ENCODE measurements around the gene PHC3. TPM values are rescaled to one million over a fixed set of nuclear protein-coding genes. Genes with fewer than 3 reads are reported as not detected.

PHC3 gene
- total RNA-seq, 1 donor, result 36.9 TPM

DNA sequence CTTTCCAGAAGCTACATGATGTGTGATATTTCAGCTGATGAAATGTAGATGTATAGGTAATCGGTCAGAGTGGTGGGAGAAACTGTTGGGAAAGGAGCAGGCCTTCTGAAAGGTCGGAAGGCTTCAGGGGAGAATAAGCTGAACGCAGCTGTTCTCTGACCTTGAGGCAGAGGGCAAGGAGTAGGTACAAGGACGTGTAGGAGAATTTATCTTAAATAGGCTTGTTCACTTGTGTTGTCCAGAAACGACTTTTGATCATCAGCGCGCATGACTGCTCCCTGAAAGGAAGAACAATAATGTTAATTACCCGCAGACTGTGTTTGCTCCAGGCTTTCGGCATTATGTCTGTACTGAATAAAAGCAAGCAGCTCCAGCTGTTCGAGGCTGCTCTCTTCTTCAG, 104.2 kb downstream of the PHC3 start:
- DNase-seq (ENCODE audit: insufficient read length, low spot score, missing footprints), result no peak
- H3K27ac ChIP-seq (ENCODE audit: low read depth, low read length), result no peak overlapping the region
- H3K9me3 ChIP-seq (ENCODE audit: low read depth, low read length), result no peaks in the 10 kb centered on the region
- H3K4me1 ChIP-seq (ENCODE audit: insufficient read depth, low read length), result peaks cover 7% of the 10 kb centered on the region
- H3K27me3 ChIP-seq (ENCODE audit: insufficient read depth, low read length), result no peaks in the 10 kb centered on the region
- H2AFZ ChIP-seq (ENCODE audit: low read length), result no peak overlapping the region
- H3K4me2 ChIP-seq (ENCODE audit: insufficient read depth, low read length), result no peak overlapping the region
- no peak overlapping the region for H3K4me3 ChIP-seq (ENCODE audit: insufficient read depth, low read length)
- no peaks in the 10 kb centered on the region for H4K20me1 ChIP-seq (ENCODE audit: insufficient read depth, low read length)
- no peaks in the 10 kb centered on the region for H3K79me2 ChIP-seq (ENCODE audit: insufficient read depth, low read length)
- peaks cover 9% of the 10 kb centered on the region for H3K36me3 ChIP-seq (ENCODE audit: insufficient read depth, low read length)
- TF ChIP-seq, protein P1, sequence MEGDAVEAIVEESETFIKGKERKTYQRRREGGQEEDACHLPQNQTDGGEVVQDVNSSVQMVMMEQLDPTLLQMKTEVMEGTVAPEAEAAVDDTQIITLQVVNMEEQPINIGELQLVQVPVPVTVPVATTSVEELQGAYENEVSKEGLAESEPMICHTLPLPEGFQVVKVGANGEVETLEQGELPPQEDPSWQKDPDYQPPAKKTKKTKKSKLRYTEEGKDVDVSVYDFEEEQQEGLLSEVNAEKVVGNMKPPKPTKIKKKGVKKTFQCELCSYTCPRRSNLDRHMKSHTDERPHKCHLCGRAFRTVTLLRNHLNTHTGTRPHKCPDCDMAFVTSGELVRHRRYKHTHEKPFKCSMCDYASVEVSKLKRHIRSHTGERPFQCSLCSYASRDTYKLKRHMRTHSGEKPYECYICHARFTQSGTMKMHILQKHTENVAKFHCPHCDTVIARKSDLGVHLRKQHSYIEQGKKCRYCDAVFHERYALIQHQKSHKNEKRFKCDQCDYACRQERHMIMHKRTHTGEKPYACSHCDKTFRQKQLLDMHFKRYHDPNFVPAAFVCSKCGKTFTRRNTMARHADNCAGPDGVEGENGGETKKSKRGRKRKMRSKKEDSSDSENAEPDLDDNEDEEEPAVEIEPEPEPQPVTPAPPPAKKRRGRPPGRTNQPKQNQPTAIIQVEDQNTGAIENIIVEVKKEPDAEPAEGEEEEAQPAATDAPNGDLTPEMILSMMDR (IDR thresholded peaks at IDR 0.05; ENCODE audit: extremely low read depth, low read depth, low read length), result no peak

DNA sequence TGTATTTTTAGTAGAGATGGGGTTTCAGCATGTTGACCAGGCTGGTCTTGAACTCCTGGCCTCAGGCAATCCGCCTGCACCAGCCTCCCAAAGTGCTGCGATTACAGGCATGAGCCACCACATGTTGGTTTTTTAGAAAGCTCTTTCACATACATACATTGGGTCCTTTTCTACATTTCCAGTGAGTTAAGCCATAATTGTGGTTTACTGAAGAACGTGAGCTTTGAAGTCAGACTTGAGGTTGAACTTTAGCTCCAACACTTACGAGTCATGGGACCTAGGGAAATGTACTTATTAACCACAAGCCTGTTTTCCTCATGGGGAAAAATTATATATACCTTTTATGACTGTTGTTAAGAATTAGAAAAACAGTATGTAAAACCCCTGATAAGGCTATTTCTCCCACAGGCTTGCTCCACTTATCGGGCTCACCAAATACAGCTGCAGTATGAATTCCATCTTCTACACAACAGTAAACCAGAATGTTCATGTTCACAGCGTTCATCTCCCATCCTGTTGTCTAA, 104.8 kb downstream of the PHC3 start:
- H4K20me1 ChIP-seq (ENCODE audit: insufficient read depth, low read length), result no peaks in the 10 kb centered on the region
- H3K4me2 ChIP-seq (ENCODE audit: insufficient read depth, low read length), result no peak overlapping the region
- H3K27me3 ChIP-seq (ENCODE audit: insufficient read depth, low read length), result no peaks in the 10 kb centered on the region
- peaks cover 7% of the 10 kb centered on the region for H3K4me1 ChIP-seq (ENCODE audit: insufficient read depth, low read length)
- H2AFZ ChIP-seq (ENCODE audit: low read length), result no peak overlapping the region
- H3K27ac ChIP-seq (ENCODE audit: low read depth, low read length), result no peak overlapping the region
- H3K9me3 ChIP-seq (ENCODE audit: low read depth, low read length), result no peaks in the 10 kb centered on the region
- no peak overlapping the region for H3K4me3 ChIP-seq (ENCODE audit: insufficient read depth, low read length)
- TF ChIP-seq, protein P1 (IDR thresholded peaks at IDR 0.05; ENCODE audit: extremely low read depth, low read depth, low read length), result no peak
- H3K79me2 ChIP-seq (ENCODE audit: insufficient read depth, low read length), result no peaks in the 10 kb centered on the region
- no peak for DNase-seq (ENCODE audit: insufficient read length, low spot score, missing footprints)
- H3K36me3 ChIP-seq (ENCODE audit: insufficient read depth, low read length), result peaks cover 9% of the 10 kb centered on the region

DNA sequence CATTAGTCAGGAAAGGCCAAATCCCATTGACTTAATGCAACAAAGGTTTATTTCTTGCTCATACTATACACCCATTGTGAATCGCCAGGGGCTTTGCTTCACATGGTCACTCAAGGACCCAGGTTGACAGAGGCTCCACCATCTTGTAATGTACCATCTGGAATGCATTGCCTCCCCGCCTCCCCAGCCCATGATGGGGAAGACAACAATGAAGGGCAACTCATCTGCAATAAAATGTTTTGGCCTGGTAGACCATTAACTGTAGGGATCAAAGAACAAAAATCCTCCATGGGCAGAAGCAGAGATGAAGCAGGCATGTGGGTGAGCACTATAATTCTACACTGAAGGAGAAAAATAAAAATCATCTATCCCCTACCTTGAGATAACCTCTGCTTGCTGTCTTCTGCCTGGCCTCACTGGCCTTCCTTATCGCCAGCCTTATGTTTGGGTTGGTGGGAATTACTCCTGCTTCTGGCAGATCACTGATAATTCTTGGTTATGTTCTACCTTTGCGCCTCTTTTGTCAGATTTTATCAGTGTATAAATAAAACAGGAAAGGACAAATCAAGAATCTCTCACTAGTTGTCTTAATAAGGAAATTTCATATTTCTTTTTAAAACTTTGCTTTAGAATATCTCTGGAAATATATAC, 106.0 kb downstream of the PHC3 start:
- H3K79me2 ChIP-seq (ENCODE audit: insufficient read depth, low read length), result no peaks in the 10 kb centered on the region
- no peaks in the 10 kb centered on the region for H3K4me1 ChIP-seq (ENCODE audit: insufficient read depth, low read length)
- no peak overlapping the region for H3K4me2 ChIP-seq (ENCODE audit: insufficient read depth, low read length)
- no peak overlapping the region for H3K27ac ChIP-seq (ENCODE audit: low read depth, low read length)
- no peaks in the 10 kb centered on the region for H3K9me3 ChIP-seq (ENCODE audit: low read depth, low read length)
- no peak overlapping the region for H3K4me3 ChIP-seq (ENCODE audit: insufficient read depth, low read length)
- TF ChIP-seq, protein P1 (IDR thresholded peaks at IDR 0.05; ENCODE audit: extremely low read depth, low read depth, low read length), result no peak
- H3K36me3 ChIP-seq (ENCODE audit: insufficient read depth, low read length), result peaks cover 9% of the 10 kb centered on the region
- H4K20me1 ChIP-seq (ENCODE audit: insufficient read depth, low read length), result no peaks in the 10 kb centered on the region
- no peaks in the 10 kb centered on the region for H3K27me3 ChIP-seq (ENCODE audit: insufficient read depth, low read length)
- no peak overlapping the region for H2AFZ ChIP-seq (ENCODE audit: low read length)
- DNase-seq (ENCODE audit: insufficient read length, low spot score, missing footprints), result no peak

DNA sequence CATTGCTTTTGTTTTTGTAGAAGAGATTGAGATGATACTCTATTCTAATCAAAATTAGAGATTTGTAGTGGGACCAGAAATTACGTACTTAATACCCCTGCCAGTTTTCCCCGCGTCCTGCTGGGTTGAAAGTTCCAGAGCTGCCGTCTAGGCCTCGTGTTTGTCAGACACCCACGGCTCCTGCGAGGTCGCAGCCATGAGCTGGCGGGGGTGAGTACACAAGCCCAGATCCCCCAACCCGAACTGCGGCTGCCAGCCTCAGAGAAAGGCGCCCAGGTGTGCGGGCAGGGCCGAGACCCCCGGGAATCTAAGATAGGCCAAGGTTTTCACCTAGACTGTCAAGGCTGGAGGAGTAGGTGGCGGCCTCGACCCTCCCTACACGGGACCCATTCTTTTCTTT, 117.4 kb downstream of the PHC3 start:
- TF ChIP-seq, protein P1 (IDR thresholded peaks at IDR 0.05; ENCODE audit: extremely low read depth, low read depth, low read length), result no peak
- no peak overlapping the region for H3K4me3 ChIP-seq (ENCODE audit: insufficient read depth, low read length)
- no peak overlapping the region for H3K4me2 ChIP-seq (ENCODE audit: insufficient read depth, low read length)
- H3K36me3 ChIP-seq (ENCODE audit: insufficient read depth, low read length), result no peaks in the 10 kb centered on the region
- H3K27ac ChIP-seq (ENCODE audit: low read depth, low read length), result no peak overlapping the region
- DNase-seq (ENCODE audit: insufficient read length, low spot score, missing footprints), result no peak
- H2AFZ ChIP-seq (ENCODE audit: low read length), result no peak overlapping the region
- no peaks in the 10 kb centered on the region for H3K4me1 ChIP-seq (ENCODE audit: insufficient read depth, low read length)
- H3K79me2 ChIP-seq (ENCODE audit: insufficient read depth, low read length), result no peaks in the 10 kb centered on the region
- H4K20me1 ChIP-seq (ENCODE audit: insufficient read depth, low read length), result no peaks in the 10 kb centered on the region
- no peaks in the 10 kb centered on the region for H3K9me3 ChIP-seq (ENCODE audit: low read depth, low read length)
- H3K27me3 ChIP-seq (ENCODE audit: insufficient read depth, low read length), result no peaks in the 10 kb centered on the region
